GM12865 (cell line): ENCODE results near the gene BMERB1.
"Not testable (repeated sequence)": the region's sequence is repeated elsewhere in the genome, so short reads cannot be mapped to it uniquely, and the experiment has no call there.

ENCODE experiments used
- DNase-seq: peaks from one replicate; pipeline ENCODE4 v3.0.0; 2010; ENCODE audit warnings: low read depth
- H3K4me3 ChIP-seq: 2 replicates; pipeline ENCODE4 v1.5.1; 2011; ENCODE audit warnings: mild to moderate bottlenecking, low read depth, low read length, control low read depth
- TF ChIP-seq, protein P1 (sequence below): IDR thresholded peaks from 2 replicates; pipeline ENCODE4 v1.5.1; 2011; ENCODE audit warnings: low read length, control low read depth, low read depth, inconsistent platforms; ENCODE audit not compliant: insufficient read depth; ENCODE audit errors: missing control alignments

BMERB1 gene

GRCh38 chr16:15401972-15402371 is 32.4 kb upstream of the BMERB1 start:
- TF ChIP-seq, protein P1, sequence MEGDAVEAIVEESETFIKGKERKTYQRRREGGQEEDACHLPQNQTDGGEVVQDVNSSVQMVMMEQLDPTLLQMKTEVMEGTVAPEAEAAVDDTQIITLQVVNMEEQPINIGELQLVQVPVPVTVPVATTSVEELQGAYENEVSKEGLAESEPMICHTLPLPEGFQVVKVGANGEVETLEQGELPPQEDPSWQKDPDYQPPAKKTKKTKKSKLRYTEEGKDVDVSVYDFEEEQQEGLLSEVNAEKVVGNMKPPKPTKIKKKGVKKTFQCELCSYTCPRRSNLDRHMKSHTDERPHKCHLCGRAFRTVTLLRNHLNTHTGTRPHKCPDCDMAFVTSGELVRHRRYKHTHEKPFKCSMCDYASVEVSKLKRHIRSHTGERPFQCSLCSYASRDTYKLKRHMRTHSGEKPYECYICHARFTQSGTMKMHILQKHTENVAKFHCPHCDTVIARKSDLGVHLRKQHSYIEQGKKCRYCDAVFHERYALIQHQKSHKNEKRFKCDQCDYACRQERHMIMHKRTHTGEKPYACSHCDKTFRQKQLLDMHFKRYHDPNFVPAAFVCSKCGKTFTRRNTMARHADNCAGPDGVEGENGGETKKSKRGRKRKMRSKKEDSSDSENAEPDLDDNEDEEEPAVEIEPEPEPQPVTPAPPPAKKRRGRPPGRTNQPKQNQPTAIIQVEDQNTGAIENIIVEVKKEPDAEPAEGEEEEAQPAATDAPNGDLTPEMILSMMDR = no peak
- DNase-seq = no peak

DNA sequence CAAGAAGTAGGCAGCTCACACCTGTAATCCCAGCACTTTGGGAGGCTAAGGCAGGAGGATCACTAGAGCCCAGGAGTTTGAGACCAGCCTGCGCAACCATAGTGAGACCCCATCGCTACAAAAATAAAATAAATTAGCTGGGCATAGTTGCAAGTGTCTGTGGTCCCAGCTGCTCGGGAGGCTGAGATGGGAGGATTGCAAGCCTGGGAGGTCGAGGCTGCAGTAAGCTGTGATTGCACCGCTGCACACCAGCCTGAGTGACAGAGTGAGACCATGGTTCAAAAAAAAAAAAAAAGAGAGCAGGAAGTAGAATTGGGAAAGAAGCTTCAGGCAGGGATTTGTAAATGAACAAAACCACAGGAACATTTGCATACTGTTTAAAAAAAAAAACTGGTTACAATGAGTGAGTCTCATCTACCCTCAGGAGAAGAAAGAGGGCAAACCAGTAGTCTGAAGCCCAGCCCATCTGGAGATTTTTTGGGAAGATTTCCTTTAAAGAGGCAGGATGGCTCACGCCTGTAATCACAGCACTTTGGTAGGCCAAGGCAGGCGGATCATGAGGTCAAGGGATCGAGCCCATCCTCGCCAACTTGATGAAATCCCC is 30.9 kb upstream of the BMERB1 start:
- TF ChIP-seq, protein P1 = no peak
- H3K4me3 ChIP-seq = no peak overlapping the region
- DNase-seq = peak; percentile 19

More at GRCh38 chr16:15401972-15402371, 32.4 kb upstream of the BMERB1 start:
- no peak overlapping the region for H3K4me3 ChIP-seq

DNA sequence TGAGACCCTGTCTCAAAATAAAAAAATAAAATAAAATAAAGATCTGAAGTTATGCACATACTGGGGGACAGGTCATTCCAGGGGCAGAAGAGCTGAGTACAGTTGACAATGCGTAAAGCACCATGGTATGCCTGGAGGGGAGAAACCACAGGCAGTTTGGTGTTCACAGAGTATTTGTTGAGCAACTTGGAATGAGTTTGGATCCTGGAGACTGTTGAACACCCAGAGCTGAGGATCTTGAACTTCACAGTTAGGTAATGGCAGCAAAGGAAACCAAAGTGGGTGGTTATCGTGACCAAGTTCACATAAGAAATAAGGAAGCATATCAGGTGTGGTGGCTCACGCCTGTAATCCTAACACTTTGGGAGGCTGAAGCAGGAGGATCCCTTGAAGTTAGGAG is 30.3 kb upstream of the BMERB1 start:
- H3K4me3 ChIP-seq, DNase-seq: not testable (repeated sequence)

GRCh38 chr16:15404792-15405191 is 29.6 kb upstream of the BMERB1 start:
- TF ChIP-seq, protein P1 = no peak
- DNase-seq = peak; percentile 70
- H3K4me3 ChIP-seq = no peak overlapping the region

- H3K4me3 ChIP-seq, DNase-seq: not testable (repeated sequence)
Observed at GRCh38 chr16:15407756-15408155, 26.6 kb upstream of the BMERB1 start.

DNA sequence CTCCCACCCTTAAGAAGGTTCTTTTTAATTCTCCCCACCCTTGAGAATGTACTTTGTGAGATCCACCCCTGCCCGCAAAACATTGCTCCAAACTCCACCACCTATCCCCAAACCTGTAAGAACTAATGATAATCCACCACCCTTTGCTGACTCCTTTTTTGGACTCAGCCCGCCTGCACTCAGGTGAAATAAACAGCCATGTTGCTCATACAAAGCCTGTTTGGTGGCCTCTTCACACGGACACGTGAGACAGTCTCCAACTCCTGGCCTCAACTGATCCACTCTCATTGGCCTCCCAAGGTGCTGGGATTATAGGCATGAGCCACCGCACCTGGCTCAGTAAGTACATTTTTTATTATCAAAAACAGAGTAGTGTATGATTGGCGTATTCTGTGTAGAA is 24.9 kb upstream of the BMERB1 start:
- H3K4me3 ChIP-seq, DNase-seq: not testable (repeated sequence)

DNA sequence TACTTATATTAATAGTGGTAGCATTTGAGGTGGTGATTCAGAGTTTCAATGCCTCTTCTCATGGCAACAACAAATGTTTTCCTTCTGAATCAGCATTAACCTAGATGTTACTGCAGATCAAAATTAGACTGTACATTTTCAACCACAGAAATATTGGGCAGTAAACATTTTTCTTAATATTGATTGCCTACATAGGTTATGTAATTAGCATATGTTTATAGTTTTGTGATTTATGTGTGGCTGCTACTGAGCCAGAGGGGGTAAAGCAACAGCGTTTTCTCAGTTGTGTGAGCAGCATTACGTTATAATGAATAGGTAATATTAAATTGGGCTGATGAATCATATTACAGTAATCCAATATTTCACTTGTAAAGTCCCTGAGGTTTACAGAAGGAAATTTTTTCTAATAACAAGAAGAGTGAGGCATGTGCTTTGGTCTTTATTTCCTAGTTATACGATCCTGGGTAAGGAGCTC is 18.8 kb upstream of the BMERB1 start:
- H3K4me3 ChIP-seq = no peak overlapping the region
- TF ChIP-seq, protein P1 = no peak

DNA sequence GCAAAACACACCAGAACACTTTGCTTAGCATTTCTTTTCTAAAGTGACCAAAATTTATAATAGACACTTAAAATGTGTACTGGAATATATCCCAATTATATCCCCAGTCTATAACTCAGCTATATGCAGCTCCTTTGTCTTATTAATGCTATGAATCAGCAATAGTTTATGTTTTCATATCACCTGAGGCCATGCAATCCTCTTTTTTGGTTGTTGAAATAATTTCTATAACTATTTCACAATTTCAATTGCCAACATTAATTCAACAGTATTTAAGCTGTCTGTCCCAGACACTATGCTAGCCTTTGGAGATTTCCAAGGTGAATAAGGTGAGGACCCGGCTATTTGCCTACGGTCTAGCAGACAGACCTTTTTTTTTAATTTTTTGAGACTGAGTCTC is 17.2 kb upstream of the BMERB1 start:
- no peak for DNase-seq
- TF ChIP-seq, protein P1 = no peak
- H3K4me3 ChIP-seq = no peak overlapping the region

More for the DNA sequence above, 18.8 kb upstream of the BMERB1 start:
- no peak for DNase-seq
